Activated B cell treated with CpG ODN at 0.5 μM for 24 hours (primary cell): Measurements from ENCODE around the gene FGFRL1. TPM values are rescaled to one million over a fixed set of nuclear protein-coding genes. Genes with fewer than 3 reads are reported as not detected.

Source experiments
- ATAC-seq: fragments of 200-7000 bp; cut with Tn5 transposase; one replicate; pipeline ENCODE4 v1.10.0; 2021; ENCODE audit warnings: low read depth, mild to moderate bottlenecking, moderate library complexity
- CTCF ChIA-PET: fragments of 350-600 bp; sonication (Branson Sonifier 250); formaldehyde crosslinking; loops from one replicate; lab custom pipeline; 2021; ENCODE audit warnings: antibody characterized with exemption; lab: Charles Lee
- POLR2A ChIA-PET: fragments of 350-600 bp; sonication (Branson Sonifier 250); formaldehyde crosslinking; loops from one replicate; lab custom pipeline; 2021; ENCODE audit warnings: antibody characterized with exemption; lab: Charles Lee
- DNase-seq: peaks from one replicate; pipeline ENCODE4 v3.0.0; 2022
- H3K27ac Mint-ChIP-seq: one replicate; pipeline ENCODE4 v1.8.0; 2020; ENCODE audit warnings: mixed read lengths
- H3K27me3 Mint-ChIP-seq: one replicate; pipeline ENCODE4 v1.8.0; 2021; ENCODE audit warnings: mixed read lengths
- H3K36me3 Mint-ChIP-seq: one replicate; pipeline ENCODE4 v1.8.0; 2021; ENCODE audit warnings: low read depth, mixed read lengths
- H3K4me1 Mint-ChIP-seq: one replicate; pipeline ENCODE4 v1.8.0; 2021; ENCODE audit warnings: mixed read lengths
- H3K4me3 Mint-ChIP-seq: one replicate; pipeline ENCODE4 v1.8.0; 2020; ENCODE audit warnings: mild to moderate bottlenecking, mixed read lengths
- H3K9me3 Mint-ChIP-seq: one replicate; pipeline ENCODE4 v1.8.0; 2020; ENCODE audit warnings: mixed read lengths
- intact Hi-C: fragments of 100-400 bp; cut with micrococcal nuclease; formaldehyde crosslinking; loops from one replicate; pipeline ENCODE4 v1.15.1; 2024
- total RNA-seq: library from RNA; stranded (reverse); gene quantifications from 2 replicates; pipeline ENCODE4 v1.2.3, GENCODE V29; 2022
- TF ChIP-seq, protein P1 (sequence below): fragments of 200-600 bp; IDR thresholded peaks from one replicate; pipeline ENCODE4 v1.8.0; 2022; ENCODE audit warnings: antibody characterized with exemption, mild to moderate bottlenecking

The FGFRL1 gene
- total RNA-seq, 1 donor from 2014 or later = 5.6 TPM

DNA sequence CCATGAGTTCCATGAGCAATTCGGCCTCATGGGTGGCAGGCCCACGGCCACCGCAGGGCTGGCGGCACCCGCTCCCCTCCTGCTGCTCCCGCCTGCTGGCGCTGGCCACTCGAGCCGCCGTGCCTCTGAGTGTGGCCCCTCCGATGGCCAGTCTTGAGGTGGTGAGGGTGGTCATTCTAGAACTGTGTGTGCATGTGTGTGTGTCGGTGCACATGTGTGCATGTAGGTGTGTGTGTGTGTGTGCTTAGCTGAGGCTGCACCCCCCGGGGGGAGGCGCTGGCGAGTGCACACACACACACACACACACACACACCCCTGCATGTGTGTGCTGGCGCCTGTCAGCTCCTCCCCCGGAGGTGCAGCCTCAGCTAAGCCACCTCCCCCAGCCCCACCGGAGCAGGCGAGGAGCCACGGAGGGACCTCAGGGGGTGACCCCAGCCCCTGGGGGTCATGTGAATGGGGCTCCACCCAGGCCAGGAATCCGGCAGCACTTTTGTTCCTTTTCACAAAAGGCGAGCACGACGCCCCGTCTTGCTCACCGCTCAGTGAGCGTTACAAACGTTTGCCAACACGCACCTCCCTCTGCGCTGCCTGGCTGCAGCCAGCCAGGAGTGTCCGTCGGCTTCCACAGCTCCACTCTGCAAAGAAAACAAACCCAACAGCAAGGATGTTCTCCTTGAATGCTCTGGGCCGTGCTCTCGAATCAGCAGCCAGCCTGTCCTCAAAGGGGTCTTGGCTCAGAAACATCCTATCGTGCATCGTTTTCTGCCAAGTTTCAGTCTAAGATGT lies 29.9 kb downstream of the FGFRL1 start:
- H3K36me3 Mint-ChIP-seq = no peaks in the 10 kb centered on the region
- H3K27me3 Mint-ChIP-seq = peaks cover 8% of the 10 kb centered on the region
- CTCF ChIA-PET = no interaction called here
- no peak for DNase-seq
- no peaks in the 10 kb centered on the region for H3K9me3 Mint-ChIP-seq
- intact Hi-C loops = no loop called here
- TF ChIP-seq, protein P1, sequence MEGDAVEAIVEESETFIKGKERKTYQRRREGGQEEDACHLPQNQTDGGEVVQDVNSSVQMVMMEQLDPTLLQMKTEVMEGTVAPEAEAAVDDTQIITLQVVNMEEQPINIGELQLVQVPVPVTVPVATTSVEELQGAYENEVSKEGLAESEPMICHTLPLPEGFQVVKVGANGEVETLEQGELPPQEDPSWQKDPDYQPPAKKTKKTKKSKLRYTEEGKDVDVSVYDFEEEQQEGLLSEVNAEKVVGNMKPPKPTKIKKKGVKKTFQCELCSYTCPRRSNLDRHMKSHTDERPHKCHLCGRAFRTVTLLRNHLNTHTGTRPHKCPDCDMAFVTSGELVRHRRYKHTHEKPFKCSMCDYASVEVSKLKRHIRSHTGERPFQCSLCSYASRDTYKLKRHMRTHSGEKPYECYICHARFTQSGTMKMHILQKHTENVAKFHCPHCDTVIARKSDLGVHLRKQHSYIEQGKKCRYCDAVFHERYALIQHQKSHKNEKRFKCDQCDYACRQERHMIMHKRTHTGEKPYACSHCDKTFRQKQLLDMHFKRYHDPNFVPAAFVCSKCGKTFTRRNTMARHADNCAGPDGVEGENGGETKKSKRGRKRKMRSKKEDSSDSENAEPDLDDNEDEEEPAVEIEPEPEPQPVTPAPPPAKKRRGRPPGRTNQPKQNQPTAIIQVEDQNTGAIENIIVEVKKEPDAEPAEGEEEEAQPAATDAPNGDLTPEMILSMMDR = no peak
- no peak for ATAC-seq
- no peaks in the 10 kb centered on the region for H3K4me1 Mint-ChIP-seq
- no peak overlapping the region for H3K27ac Mint-ChIP-seq
- H3K4me3 Mint-ChIP-seq = no peak overlapping the region
- POLR2A ChIA-PET = interaction anchor here (0.6 kb wide), 2 partner anchors 53 to 191 kb away, joined by 3 to 5 read pairs; no protein-coding TSS in a partner anchor

DNA sequence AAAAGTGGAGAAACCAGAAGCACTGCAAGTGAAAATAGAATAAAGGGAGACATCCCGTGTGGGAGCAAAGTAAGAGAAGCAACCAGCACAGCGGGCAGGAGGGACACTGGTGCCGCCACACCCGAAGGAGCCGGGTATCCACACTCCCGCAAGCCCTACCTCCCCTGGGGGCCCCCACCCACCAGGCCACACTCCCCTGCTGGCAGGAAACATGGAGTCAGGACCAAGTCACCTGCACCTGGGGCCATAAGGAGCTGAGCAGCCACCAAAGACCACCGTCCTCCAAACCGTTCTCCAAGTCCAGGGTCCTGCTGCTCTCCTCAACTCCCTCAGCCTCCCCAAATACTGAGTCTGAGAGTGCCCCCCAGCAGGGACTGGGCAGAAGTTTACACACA lies 30.5 kb downstream of the FGFRL1 start:
- no peak for ATAC-seq
- Mint-ChIP-seq H3K36me3 (no peaks in the 10 kb centered on the region), H3K4me3 (no peak overlapping the region), H3K27me3 (peaks cover 10% of the 10 kb centered on the region), H3K4me1 (no peaks in the 10 kb centered on the region), H3K9me3 (no peaks in the 10 kb centered on the region), H3K27ac (no peak overlapping the region)
- TF ChIP-seq, protein P1 = no peak
- POLR2A ChIA-PET = no interaction called here
- CTCF ChIA-PET = no interaction called here
- intact Hi-C loops = no loop called here
- no peak for DNase-seq

DNA sequence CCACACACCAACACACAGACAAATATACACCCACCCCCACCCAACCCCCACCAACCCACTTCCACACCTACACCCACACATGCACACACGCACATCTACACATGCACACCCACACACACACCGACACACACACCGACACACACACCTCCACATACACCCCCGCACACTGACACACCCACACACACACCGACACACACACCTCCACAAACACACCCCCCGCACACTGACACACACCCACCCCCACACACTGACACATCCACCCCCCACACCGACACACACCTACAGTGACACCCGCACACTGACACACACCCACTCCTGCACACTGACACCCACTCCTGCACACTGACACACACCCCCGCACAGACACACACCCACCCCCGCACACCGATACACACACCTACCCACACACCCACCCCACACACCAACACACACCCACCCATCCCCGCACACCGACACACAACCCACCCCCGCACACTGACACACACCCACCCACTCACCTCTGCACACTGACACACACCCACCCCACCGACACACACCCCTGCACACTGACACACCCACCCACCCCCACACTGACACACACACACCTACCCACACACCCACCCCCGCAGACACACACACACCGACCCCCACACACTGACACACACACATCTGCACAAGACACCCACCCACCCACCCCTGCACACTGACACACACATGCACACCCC lies 31.1 kb downstream of the FGFRL1 start:
- Mint-ChIP-seq H3K27me3 (peaks cover 12% of the 10 kb centered on the region), H3K36me3 (no peaks in the 10 kb centered on the region), H3K27ac (no peak overlapping the region), H3K9me3 (no peaks in the 10 kb centered on the region), H3K4me1 (no peaks in the 10 kb centered on the region), H3K4me3 (no peak overlapping the region)
- no peak for DNase-seq
- no peak for ATAC-seq
- TF ChIP-seq, protein P1 = no peak
- CTCF ChIA-PET = no interaction called here
- intact Hi-C loops = no loop called here
- POLR2A ChIA-PET = no interaction called here

DNA sequence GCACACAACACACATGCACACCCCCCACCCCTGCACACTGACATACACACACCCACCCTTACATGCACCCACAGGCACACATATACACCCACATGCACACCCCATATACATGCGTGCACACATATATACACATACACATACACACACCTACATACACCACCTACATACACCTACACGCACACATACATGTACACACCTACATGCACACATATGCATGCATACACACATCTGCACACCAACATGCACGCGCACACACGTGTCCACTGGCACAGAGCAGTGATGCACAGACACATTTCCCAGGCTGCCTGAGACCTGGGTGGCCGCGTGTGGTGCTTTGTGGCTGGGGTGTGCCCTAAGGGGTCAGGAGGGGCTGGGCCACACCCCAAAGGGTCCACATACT lies 31.7 kb downstream of the FGFRL1 start:
- intact Hi-C loops = no loop called here
- Mint-ChIP-seq H3K36me3 (no peaks in the 10 kb centered on the region), H3K9me3 (no peaks in the 10 kb centered on the region), H3K4me1 (no peaks in the 10 kb centered on the region), H3K27ac (no peak overlapping the region), H3K4me3 (no peak overlapping the region), H3K27me3 (peaks cover 17% of the 10 kb centered on the region)
- TF ChIP-seq, protein P1 = no peak
- no peak for DNase-seq
- POLR2A ChIA-PET = no interaction called here
- no peak for ATAC-seq
- CTCF ChIA-PET = no interaction called here
